AG08395 (cell line): Measurements from ENCODE around the gene TNS2.
"Not testable (repeated sequence)": the region's sequence is repeated elsewhere in the genome, so short reads cannot be mapped to it uniquely, and the experiment has no call there.

Source experiments
- DNase-seq: peaks from one replicate; pipeline ENCODE4 v3.0.0; 2012; ENCODE audit warnings: mixed read lengths, low spot score

The TNS2 gene

GRCh38 chr12:53049571-53050318 lies at the start of gene TNS2:
TNS2 (plus strand) TSS chr12:53050065; CDS start chr12:53050186, 121 bp downstream.
- DNase-seq = peak; percentile 58

- DNase-seq = no peak
Observed at GRCh38 chr12:53004178-53004577, 45.7 kb upstream of the TNS2 start.

GRCh38 chr12:53004582-53004981 lies 45.3 kb upstream of the TNS2 start:
- no peak for DNase-seq

GRCh38 chr12:53005215-53005985 lies 44.5 kb upstream of the TNS2 start:
- no peak for DNase-seq

GRCh38 chr12:53005986-53006809 lies 43.7 kb upstream of the TNS2 start, which contains the start of gene EIF4B:
EIF4B (plus strand) TSS chr12:53006456; CDS start chr12:53006484, 28 bp downstream.
- DNase-seq = peak; percentile 99

DNA sequence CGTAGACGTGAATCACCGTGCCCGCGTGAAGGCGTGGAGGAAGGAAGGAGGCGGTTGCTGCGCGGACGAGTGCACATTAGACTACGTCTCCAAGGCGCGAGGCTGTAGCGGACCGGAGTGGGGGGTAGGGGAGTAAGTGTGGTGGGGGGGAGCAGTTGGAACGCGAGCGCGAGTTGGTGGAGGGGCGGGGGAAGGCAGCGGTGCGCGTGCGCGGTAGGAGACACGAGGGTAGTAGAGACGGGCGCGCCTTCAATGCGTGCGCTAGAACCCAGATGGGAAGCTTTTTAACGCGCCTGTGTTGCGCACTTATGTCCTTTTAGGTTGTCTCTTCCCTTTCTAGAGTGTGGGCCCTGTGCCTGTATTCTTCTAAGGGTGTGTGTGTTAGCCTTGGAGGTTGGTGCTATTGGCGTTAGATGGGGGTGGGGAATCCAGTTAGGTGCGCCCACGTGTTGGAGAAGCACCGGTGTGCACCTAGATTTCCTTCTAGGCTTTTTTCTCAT lies 43.0 kb upstream of the TNS2 start:
- DNase-seq = peak; percentile 82

- DNase-seq = no peak
Observed at GRCh38 chr12:53007343-53007742, 42.5 kb upstream of the TNS2 start.

GRCh38 chr12:53008760-53009159 lies 41.1 kb upstream of the TNS2 start:
- DNase-seq = not testable (repeated sequence)

DNA sequence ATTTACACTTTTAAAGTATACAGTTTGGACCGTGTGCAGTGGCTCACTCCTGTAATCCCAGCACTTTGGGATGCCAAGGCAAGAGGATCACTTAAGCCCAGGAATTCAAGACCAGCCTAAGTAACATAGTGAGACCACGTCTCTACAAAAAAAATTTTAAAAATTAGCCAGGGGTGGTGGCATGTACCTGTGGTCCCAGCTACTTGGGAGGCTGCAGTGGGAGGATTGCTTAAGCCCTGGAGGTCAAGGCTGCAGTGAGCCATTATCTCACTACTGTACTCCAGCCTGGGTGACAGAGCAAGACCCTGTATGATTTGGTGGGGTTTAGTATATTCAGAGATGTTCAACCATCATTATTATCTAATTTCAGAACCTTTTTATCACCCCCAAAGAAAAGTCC lies 38.9 kb upstream of the TNS2 start:
- DNase-seq = no peak

GRCh38 chr12:53011889-53012288 lies 38.0 kb upstream of the TNS2 start:
- DNase-seq = no peak

DNA sequence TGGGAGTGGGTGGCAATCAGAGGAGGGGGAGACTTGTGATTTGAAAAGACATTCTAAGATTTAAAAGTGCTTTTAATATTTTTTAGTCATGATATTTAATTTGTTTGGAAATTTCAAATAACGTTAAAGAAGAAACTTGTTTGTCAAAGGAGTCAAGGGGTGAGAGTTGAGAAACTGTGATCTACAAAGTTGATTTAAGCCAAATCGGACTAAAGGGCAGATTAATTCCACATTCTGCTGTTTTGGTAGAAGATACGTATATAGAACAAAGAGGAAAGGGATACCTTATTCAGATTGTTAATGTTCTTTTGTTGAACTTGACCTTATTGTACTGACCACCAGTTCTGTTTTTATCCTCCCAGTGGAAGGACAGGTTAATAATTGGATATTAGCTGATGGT lies 36.9 kb upstream of the TNS2 start:
- DNase-seq = no peak

DNA sequence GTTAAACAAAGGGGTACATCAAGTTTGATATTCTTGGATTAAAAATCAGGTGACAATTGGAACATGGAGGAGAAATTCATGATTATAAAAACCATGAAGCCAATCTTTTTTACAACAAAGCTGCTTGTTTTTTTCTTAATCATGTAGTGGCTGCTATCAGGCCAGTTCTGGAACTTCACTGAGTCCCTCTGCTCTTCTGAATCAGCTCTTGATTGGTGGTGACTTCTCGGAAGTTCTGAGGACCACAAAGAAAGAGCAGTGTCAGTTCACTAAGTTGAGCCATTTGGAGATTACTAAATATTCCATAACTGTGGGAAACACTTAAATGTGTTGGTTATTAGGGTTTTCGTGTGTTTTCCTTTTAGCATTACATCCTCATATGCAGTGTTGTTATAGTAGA lies 35.2 kb upstream of the TNS2 start:
- DNase-seq = no peak

GRCh38 chr12:53025250-53025649 lies 24.6 kb upstream of the TNS2 start:
- no peak for DNase-seq

DNA sequence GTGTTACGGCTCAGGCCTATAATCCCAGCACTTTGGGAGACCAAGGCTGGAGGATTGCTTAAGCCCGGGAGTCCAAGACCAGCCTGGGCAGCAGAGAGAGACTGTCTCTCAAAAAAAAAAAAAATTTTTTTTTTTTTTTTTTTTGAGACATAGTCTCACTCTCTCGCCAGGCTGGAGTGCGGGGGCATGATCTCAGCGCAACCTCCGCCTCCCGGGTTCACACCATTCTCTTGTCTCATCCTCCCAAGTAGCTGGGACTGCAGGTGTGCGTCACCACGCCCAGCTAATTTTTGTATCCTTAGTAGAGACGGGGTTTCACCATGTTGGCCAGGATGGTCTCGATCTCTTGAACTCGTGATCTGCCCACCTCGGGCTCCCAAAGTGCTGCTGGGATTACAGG lies 22.9 kb upstream of the TNS2 start:
- not testable (repeated sequence) for DNase-seq

GRCh38 chr12:53031616-53032015 lies 18.2 kb upstream of the TNS2 start:
- DNase-seq = no peak

GRCh38 chr12:53033832-53034231 lies 16.0 kb upstream of the TNS2 start:
- DNase-seq = not testable (repeated sequence)

DNA sequence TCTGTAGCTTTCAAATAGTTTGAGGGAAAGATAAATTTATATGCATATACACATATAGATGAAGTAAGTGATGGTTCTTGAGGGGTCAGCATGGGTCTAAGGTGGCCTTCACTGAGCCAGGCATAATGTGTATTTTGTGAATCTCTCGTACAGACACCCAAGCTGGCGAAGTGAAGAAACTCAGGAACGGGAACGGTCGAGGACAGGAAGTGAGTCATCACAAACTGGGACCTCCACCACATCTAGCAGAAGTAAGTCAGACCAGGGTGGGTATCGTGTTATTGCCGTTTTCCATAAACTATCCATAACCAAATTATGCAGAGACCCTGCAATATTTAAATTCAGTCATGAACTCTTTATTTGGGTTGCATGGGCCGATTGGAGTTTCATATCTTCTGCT lies 15.4 kb upstream of the TNS2 start:
- DNase-seq = no peak

- DNase-seq = no peak
Observed at GRCh38 chr12:53036802-53037201, 13.1 kb upstream of the TNS2 start.

- DNase-seq = no peak
Observed at GRCh38 chr12:53039851-53040250, 10.0 kb upstream of the TNS2 start.

DNA sequence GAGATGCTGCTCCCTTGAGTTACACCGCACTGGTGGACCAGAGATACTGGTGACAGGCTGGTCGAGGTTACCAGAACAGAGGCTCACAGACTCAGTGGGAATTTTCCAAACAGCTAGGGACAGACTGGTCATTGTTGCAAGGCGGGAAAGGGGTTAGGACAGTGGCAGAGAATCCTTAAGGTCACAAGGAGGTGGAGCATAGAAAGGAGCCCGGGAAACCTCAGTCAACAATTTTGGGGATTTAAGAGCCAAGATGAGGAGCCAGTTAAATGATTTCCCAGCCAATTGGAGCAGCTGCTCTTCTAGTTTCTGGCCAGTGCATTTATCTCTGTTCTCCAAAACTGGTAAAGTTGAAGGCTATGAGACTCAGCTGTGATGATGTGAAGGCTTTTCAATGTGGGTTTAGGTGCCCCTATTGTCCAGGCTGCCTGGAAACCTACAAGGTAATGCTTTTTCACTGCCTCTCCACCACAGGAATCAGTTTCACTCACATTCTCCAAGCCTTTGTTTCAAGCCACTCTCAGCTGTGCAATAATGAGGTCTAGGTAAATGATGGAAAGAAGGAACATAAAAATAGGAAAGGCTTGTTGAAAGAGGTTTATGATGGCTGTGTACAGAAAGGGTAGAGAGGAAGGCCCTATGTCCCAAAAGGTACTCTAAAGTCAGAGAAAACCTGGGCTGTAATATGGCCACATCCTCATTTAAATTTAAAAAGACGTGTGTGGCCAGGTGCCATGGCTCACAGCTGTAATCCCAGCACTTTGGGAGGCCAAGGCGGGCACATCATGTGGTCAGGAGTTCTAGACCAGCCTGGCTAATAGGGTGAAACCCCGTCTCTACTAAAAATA lies 7.0 kb upstream of the TNS2 start:
- DNase-seq = no peak

GRCh38 chr12:53044052-53044581 lies 5.7 kb upstream of the TNS2 start:
- no peak for DNase-seq
